GM10266 (cell line): ENCODE measurements around the gene RNF214.
"Not testable (repeated sequence)": the region's sequence is repeated elsewhere in the genome, so short reads cannot be mapped to it uniquely, and the experiment has no call there.

ENCODE experiments used
- DNase-seq: peaks from one replicate; pipeline ENCODE4 v3.0.0; 2012; ENCODE audit errors: extremely low spot score
- CTCF ChIP-seq: IDR thresholded peaks from 2 replicates; pipeline ENCODE4 v1.5.1; 2012; ENCODE audit warnings: mild to moderate bottlenecking, low read depth; ENCODE audit not compliant: control insufficient read depth, insufficient read depth; ENCODE audit errors: missing control alignments

Gene RNF214

DNA sequence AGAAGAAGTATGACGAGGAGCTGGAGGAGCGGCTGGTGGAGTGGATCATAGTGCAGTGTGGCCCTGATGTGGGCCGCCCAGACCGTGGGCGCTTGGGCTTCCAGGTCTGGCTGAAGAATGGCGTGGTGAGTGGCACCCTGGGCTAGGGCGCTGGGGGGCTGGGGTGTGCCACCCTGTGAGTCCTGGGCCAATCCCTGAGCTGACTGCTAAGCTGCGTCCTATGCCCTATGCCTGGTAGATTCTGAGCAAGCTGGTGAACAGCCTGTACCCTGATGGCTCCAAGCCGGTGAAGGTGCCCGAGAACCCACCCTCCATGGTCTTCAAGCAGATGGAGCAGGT lies 29.4 kb upstream of the RNF214 start:
- DNase-seq, result no peak
- TF ChIP-seq CTCF, result no peak

DNA sequence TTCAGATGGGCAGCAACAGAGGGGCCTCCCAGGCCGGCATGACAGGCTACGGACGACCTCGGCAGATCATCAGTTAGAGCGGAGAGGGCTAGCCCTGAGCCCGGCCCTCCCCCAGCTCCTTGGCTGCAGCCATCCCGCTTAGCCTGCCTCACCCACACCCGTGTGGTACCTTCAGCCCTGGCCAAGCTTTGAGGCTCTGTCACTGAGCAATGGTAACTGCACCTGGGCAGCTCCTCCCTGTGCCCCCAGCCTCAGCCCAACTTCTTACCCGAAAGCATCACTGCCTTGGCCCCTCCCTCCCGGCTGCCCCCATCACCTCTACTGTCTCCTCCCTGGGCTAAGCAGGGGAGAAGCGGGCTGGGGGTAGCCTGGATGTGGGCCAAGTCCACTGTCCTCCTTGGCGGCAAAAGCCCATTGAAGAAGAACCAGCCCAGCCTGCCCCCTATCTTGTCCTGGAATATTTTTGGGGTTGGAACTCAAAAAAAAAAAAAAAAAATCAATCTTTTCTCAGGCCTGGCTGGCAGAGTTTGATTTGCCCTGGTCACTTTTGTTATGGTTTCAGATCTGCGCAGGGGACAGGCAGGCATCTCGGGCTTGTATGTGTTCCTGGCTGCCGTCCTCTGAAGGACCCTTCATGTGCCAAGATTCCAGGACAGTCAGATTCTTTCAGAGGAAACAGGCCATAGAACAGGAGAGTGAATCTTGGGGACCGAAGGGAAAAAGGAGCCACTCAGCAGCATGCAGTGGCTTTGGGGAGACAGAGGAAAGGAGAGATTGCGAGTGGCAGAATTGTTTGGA lies 28.0 kb upstream of the RNF214 start:
- no peak for TF ChIP-seq CTCF
- DNase-seq, result no peak

DNA sequence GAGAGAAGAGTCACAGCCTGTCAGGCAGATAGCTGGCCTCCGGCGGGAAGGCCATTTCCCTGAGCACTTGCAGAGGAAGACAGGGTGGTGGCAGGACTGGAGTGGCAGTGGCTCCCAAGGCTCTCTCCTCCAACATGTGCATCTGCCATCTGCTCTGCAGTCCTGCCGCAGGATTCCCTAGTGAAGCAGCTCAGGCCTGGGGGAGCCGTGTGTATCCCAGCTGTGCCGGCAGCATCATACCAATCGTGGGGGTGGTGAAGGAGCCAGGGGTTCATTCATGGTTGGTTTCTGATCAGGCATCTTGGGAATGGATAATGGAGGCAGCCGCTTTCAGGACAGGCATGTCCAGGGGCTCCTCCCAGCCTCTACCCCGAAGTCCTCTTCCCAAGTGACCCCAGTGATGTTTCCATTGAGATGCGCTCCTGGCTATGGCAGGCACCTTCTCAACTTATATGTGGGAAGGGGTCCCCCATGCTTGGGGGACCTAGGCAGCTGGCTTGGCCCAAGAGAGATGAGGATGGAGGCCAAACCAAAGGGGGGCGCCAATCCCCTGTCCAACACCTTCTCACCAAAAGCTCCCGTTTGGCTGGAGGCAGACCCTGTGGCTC lies 27.2 kb upstream of the RNF214 start:
- no peak for DNase-seq
- TF ChIP-seq CTCF, result no peak

GRCh38 chr11:117206111-117206510 lies 26.4 kb upstream of the RNF214 start:
- DNase-seq, result not testable (repeated sequence)

DNA sequence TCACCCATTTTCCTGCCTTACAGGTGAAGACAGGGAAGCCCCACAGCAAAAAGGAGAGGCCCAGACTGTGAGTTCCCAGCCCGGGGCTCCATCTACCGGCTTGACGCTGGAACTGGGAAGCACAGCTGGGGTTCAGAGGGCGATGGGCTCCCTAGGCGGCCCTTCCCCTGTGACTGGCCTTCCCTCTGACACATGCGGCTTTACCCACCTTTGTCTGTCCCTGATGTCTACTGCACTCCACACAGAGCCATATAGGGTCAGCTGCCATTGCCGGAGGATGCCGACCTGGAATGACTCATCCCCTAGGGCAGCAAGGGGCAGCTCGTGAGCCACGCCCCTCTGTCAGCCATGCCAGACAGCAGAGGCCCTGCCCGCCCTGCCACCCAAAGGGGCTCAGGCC lies 25.6 kb upstream of the RNF214 start:
- DNase-seq, result not testable (repeated sequence)

DNA sequence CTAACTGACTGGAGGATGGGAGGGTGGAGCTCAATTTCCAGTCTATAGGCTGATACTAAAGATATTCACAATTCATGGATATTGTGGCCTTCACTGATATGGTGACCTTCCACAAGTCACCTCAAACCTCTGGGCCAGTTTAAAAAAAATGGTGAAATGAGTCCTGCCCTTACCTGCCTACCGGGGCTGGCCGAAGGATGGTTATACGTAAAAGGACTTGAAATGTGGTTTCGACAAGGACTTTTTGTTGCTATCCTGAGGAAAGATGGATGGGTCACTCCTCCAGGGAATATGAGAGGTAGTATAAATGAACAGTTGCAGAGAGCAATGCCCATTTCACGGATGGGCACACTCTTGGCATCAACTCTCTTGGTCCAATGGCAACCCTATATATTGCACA lies 25.0 kb upstream of the RNF214 start:
- not testable (repeated sequence) for DNase-seq

DNA sequence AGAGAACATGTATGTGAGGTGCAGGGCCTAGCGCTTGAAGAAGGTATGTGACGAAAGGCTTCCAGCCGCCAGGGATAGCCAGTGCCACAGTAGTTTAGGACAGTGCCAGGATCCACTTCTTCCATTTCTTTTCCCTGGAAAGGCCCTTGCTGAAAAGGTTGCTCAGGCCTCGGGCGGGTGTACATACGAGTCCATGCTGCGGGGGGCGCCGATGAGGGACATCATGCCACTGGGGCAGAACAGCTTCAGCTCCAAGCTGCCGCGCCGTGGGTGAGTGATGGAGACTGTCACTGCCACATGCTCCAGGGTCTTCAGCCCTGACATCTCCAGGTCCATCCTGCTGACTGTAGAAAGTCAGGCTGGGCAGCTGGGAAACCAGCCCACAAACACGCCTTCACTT lies 23.8 kb upstream of the RNF214 start:
- not testable (repeated sequence) for DNase-seq

GRCh38 chr11:117209351-117210125 lies 22.9 kb upstream of the RNF214 start:
- DNase-seq, result not testable (repeated sequence)

GRCh38 chr11:117210620-117211019 lies 21.9 kb upstream of the RNF214 start:
- no peak for TF ChIP-seq CTCF
- no peak for DNase-seq

DNA sequence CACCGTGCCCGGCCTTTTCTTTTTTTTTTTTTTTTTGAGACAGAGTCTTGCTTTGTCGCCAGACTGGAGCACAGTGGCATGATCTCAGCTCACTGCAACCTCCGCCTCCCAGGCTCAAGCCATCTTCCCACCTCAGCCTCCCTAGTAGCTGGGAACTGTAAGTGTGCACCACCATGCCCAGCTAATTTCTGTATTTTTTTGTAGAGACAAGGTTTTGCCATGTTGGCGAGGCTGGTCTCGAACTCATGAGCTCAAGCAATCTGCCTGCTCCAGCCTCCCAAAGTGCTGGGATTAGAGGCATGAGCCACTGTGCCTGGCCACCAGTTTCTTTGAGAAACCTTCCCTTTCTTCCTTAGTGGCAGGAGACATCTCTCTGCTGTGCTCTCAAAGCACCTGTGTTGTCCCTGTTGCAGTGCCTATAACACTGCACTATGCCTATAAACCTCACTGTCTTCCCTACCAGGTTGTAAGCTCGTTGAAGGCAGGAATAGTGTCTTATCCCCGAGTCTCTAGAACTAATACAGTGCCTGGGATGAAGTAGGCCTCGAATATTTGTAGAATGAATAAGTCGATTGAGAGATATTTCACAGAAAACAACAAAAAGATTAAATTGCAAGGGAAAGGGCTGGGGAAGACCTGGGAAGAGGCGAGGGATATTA lies 19.6 kb upstream of the RNF214 start:
- no peak for TF ChIP-seq CTCF
- DNase-seq, result no peak
